NCI-H2196 (cell line): ENCODE data around the gene CABP4.

Source experiments
- DNase-seq: peaks from one replicate; lab custom pipeline; 2025; ENCODE audit not compliant: unreplicated experiment; lab: John Stamatoyannopoulos, UW

Gene CABP4

GRCh38 chr11:67494371-67495233, 39.4 kb downstream of the CABP4 start:
- no peak for DNase-seq

GRCh38 chr11:67495234-67496005, 40.3 kb downstream of the CABP4 start:
- DNase-seq = no peak

DNA sequence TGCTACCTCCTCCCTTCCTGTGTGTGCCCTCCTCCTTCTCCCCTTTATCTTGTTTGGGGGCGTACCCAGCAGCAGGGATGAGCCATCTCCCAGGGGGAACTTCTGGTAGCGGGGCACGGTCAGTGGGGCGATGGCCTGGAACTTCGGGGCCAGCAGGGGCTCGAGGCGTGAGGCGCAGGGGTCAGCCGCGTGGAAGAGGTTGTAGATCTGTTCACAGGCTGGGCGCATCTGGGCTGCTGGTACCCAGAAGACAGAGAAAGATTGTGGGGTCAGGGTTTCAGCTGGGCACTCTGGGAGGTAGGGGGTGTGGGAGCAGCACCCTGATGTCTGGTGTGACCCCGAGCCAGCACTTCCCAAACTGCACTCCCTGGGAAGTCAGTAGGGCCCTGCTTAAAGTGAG, 41.0 kb downstream of the CABP4 start:
- DNase-seq = no peak

DNA sequence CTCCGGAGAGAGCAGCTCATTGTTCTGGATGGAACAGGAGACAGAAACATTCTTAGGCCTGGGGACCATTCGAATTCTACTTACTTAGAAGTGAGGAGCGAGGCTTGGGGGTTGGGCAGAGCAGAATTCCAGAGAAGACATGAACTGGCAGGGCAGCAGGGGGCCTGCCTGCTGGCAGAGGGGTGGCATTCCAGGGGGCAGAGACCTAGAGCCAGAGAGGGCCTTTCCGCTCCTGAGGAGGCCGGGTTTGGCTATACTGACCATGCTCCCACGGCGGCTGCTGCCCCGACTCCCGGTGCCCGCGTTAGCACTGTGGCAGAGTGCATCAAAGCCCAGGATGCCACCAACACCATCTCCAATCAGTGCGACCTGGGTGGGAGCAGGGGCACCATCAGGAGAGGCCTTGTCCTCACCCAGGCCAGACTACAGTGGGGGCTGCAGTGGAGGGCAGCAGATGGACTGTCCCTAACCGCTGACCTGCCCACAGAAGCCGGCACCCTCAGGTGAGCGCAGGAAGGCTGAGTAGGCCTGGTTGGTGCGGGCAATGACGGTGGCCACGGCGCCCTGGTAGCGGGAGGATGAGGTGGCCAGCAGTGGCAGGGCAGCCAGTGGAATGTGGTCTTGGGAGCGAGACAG, 42.6 kb downstream of the CABP4 start:
- DNase-seq = no peak

DNA sequence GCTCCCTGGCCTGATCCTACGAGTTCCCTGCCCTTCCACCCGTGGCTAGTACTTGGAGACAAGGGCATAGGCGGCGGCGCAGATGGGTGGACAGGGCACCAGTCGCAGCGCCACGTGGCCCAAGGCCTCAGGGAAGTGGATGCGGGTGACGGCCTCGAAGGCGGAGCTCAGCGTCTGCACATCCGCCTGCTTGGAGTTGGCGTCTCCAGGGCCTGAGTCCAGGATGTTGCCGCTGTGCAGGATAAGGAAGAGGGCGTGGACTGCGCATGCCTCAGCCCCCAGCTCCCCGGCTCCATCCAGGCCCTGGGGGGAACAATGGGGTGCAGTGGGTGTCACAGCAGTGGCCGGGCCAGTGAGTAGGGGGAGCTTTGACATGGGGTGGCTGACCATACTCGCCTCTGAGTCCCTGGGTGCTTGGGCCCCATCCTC, 43.4 kb downstream of the CABP4 start:
- DNase-seq = no peak

GRCh38 chr11:67499808-67500483, 44.8 kb downstream of the CABP4 start:
- no peak for DNase-seq

DNA sequence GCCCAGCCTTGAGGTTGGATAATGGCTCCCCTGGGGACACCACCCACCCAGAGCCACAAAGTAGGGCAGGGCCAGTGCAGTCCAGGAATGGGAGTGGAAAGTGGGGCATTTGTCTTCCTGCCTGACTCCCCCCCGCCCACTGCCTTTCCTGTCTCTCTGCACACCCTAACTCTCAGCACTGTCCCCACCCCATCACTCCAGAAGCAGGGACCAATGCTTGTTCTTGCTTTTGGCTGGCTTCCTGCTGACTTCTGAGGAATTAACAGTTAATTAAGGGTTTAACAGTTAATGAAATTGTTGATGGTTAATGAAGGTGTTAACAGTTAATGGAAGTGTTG, 45.3 kb downstream of the CABP4 start:
- no peak for DNase-seq

DNA sequence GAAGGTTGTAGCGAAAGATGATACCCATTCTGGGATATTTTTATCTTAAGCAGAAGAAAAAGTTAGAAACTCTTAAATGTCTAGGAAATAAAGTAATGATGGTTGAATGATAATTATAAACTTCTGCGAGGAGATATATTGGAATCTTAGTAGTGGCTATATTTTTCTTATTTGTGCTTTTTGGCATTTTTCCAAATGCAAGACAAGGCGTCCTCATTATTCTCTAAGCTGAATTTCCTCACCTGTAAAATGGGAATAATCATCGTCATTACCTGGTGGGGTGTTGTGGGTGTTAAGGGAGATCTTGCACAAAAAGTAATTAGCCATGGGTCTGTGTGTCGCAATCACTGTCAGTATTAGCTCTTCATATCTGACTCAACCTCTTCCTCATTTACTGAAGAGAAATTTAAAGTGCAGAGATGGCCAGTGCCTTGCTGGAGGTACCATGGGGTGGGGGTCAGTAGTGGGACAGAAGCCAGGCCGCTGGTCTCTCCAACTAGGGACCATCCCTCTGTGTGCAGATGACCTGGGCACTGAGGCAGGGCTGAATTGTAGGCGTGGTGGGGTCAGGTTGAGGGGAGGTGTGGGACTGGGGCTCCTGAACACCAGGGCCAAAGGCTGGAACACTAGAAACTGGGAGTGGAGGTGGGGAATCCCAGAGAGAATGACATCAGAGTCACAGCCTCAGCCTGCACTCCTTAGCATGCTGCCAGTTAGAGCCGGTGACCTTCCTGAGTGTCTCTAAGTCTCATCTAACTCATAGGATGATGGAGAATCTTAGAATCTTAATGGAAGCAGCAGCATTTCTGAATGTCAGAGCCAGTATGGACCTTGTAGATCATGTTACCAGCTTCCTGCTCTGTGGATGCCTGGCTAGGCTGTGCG, 45.9 kb downstream of the CABP4 start:
- DNase-seq = no peak

- DNase-seq = no peak
Observed at GRCh38 chr11:67501854-67502253, 46.7 kb downstream of the CABP4 start.

- no peak for DNase-seq
Observed at GRCh38 chr11:67502328-67502979, 47.3 kb downstream of the CABP4 start.

GRCh38 chr11:67503119-67504004, 48.2 kb downstream of the CABP4 start:
- DNase-seq = no peak

GRCh38 chr11:67504005-67504949, 49.1 kb downstream of the CABP4 start:
- peak; percentile 61 for DNase-seq

- DNase-seq = peak; percentile 72
Observed at GRCh38 chr11:67504950-67505581, 49.9 kb downstream of the CABP4 start, which contains the start of gene PITPNM1. TSS of gene PITPNM1 (minus strand) at chr11:67505363. CDS start at chr11:67504180, 1,183 bp downstream.

- DNase-seq = peak; percentile 95
Observed at GRCh38 chr11:67505605-67506396, 50.6 kb downstream of the CABP4 start.

GRCh38 chr11:67506426-67507051, 51.4 kb downstream of the CABP4 start:
- no peak for DNase-seq
